ENCODE measurements around the gene OBP2A. TPM values are rescaled to one million over a fixed set of nuclear protein-coding genes. Genes with fewer than 3 reads are reported as not detected.
"Not testable (repeated sequence)": the region's sequence is repeated elsewhere in the genome, so short reads cannot be mapped to it uniquely, and the experiment has no call there.

OBP2A gene, protein sequence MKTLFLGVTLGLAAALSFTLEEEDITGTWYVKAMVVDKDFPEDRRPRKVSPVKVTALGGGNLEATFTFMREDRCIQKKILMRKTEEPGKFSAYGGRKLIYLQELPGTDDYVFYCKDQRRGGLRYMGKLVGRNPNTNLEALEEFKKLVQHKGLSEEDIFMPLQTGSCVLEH
- not detected for total RNA-seq
- polyA plus RNA-seq (ENCODE audit: insufficient read length in 6 of 6): not detected
- long read RNA-seq, donor 1: 0 reads
- long read RNA-seq, donor 2: 0 reads
- long read RNA-seq, donor 3: 0 reads
- long read RNA-seq, donor 4: 0 reads
- long read RNA-seq, donor 5: 0 reads
- long read RNA-seq, donor 6: 0 reads
- long read RNA-seq, donor 7: 0 reads
- long read RNA-seq, donor 8: 0 reads
- long read RNA-seq, donor 9: 0 reads
- long read RNA-seq, donor 10: 0 reads
- long read RNA-seq, donor 11: 0 reads
- long read RNA-seq, donor 12: 0 reads

DNA sequence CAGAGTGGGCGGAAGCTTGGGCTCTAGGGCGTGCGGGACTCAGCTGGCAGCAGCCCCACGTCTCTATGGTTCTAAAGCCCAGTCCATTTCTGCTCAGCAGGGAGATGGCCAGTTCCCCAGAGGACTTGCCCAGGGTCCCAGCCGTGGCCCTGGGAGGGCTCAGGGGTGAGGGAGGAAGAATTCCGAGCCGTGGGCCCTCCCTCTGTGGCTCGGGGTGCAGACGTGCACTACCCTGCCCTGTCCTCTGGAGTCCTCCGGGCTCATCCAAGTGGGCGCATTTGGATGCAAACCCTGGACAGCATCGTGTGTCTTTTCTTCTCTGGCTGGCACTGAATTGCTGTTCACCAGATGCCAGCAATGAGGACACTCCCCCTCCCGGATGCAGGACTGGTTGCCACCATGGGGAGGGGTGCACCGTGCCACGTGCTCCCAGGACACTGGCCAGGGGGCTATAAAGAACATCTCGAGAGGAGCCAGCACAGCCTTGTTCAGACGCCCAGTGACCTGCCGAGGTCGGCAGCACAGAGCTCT is at the start of gene OBP2A:
Gene OBP2A, plus strand, starts transcription at position 481 of the 531 bp plus-strand sequence. CDS start 55 bp downstream, outside the sequence.
- H3K4me3 ChIP-seq; H3K27ac ChIP-seq; ATAC-seq; intact Hi-C loops (cut with DNase I); H3K9me3 ChIP-seq; H3K36me3 ChIP-seq; H3K4me1 ChIP-seq: not testable (repeated sequence)
- DNase-seq: peak in 1 of 4 donors; percentile 32
- H3K27me3 ChIP-seq: peaks cover 0 to 15% of the 10 kb centered on the region in 2 donors

DNA sequence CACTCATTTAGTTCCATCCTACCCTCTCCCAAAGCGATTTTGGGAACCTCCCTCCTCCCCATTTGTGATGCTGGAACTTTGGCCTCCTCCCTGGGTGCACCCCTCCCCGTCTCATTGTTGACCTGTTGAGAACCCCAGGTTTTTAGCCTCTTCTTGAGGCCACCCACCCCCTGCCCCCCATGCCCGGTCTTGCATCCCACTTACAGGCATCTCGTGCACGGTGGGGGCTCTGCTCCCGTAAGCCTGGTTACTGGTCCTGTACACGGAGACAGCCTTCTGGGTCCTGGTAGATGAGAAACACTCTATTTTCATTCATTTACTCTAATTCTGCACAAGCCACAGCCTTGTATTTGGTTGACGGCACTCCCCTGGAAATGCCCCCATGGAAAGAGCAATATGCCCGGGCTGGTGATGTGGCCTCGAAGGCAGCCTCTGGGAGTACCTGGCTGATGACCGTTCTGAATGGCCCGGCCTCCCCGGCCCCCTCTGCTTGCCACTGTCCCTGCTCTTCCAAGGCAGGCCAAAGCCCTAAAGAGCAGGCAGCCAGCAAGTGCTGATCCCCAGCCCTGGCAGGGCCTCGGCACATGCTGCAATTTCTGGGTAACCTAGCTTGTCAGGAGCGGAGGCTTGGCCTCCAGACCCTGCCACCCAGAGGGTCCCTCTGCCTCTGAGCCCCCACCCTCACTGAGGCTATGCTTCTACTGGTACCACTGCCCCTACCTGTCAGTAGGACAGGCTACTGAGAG is 47.4 kb upstream of the OBP2A start:
- intact Hi-C loops (cut with DNase I): no loop called here
- Histone ChIP-seq H3K4me1 (peaks cover 7 to 30% of the 10 kb centered on the region in 2 donors), H3K36me3 (peaks cover 0 to 18% of the 10 kb centered on the region in 2 donors), H3K4me3 (no peak overlapping the region), H3K9me3 (no peaks in the 10 kb centered on the region), H3K27ac (no peak overlapping the region), H3K27me3 (no peaks in the 10 kb centered on the region)
- TF ChIP-seq CTCF (IDR thresholded peaks at IDR 0.05): no peak
- peak in 1 of 4 donors; percentile 45 for DNase-seq
- no peak for ATAC-seq

DNA sequence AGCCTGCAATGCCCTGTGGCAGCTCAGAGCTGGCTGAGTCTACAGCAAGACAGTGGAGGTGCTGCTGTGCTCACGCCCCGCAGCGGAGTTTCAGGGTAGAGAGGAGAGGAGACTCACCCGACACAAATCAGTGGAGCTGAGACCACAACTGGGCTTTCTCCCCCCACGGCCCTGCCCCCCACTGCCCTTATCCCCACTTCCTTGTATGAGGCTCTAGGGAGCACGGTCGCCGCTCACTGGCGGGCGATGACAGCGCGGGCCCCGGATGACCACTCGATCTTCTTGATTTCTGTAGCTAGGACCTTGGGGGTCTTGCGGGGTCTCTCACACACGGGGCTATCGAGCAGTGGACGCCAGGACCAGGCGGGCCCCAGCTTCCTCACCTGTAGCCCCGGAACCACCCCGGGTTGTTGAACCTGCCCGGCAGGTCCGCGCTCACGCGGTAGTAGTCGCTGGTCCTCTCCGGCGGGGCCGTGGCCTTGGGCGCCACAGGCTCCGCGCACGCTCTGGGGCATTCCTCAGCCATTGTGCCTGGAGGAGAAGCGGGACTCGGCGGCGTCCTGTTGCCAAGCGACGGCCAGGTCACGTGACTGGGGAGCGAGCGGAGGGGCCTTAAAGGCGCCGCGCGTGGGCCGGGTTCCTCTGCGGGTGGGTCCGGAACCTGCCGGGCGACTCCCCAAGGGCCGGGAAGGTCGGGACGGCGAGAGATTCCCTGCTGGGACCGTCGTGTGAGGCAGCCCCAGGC is 46.4 kb upstream of the OBP2A start:
- peak; percentile 88 to 99 (median 93) for DNase-seq
- ATAC-seq: peak; percentile 87
- no peaks in the 10 kb centered on the region for H3K27me3 ChIP-seq
- peaks cover 7 to 30% of the 10 kb centered on the region in 2 donors for H3K4me1 ChIP-seq
- no peak for TF ChIP-seq CTCF (IDR thresholded peaks at IDR 0.05)
- peak overlapping the region; percentile 2 to 81 for H3K27ac ChIP-seq
- peak overlapping the region; percentile 94 to 98 for H3K4me3 ChIP-seq
- H3K36me3 ChIP-seq: peaks cover 0 to 27% of the 10 kb centered on the region in 2 donors
- intact Hi-C loops (cut with DNase I): no loop called here
- H3K9me3 ChIP-seq: no peaks in the 10 kb centered on the region

- Histone ChIP-seq H3K9me3 (no peaks in the 10 kb centered on the region), H3K36me3 (peaks cover 0 to 33% of the 10 kb centered on the region in 2 donors), H3K4me3 (peak overlapping the region; percentile 94 to 98), H3K27me3 (no peaks in the 10 kb centered on the region), H3K27ac (peak overlapping the region; percentile 2 to 81), H3K4me1 (peaks cover 7 to 30% of the 10 kb centered on the region in 2 donors)
- intact Hi-C loops (cut with DNase I): no loop called here
- DNase-seq (no peak), ATAC-seq (peak; percentile 20)
- no peak for TF ChIP-seq CTCF (IDR thresholded peaks at IDR 0.05)
Observed at GRCh38 chr9:135500071-135500524, 45.8 kb upstream of the OBP2A start.

All from left lung (tissue), 14 donors.